AG09319 (cell line): ENCODE data around the gene RRM1.
"Not testable (repeated sequence)": the region's sequence is repeated elsewhere in the genome, so short reads cannot be mapped to it uniquely, and the experiment has no call there.

Experiments used
- DNase-seq: peaks from one replicate; pipeline ENCODE4 v3.0.0-alpha.2; 2010; ENCODE audit warnings: low read depth; ENCODE audit errors: extremely low read depth
- TF ChIP-seq, protein P1 (sequence below): IDR thresholded peaks from 2 replicates; pipeline ENCODE4 v1.5.1; 2011; ENCODE audit warnings: low read depth, mild to moderate bottlenecking, inconsistent platforms, low read length, moderate library complexity

RRM1 gene

DNA sequence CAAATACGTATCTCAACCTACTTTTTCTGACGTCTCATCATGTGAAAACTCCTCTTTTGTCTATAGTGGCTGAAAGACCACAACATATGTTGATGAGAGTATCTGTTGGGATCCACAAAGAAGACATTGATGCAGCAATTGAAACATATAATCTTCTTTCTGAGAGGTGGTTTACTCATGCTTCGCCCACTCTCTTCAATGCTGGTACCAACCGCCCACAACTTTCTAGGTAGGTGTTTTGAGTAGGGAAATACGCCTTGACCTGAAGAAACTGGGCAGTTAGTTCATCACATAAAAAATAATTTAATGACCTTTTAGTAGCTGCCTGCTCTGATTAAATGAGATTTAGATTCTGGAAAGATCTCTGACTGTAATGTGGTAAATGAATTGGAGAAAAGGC, 17.2 kb downstream of the RRM1 start:
- TF ChIP-seq, protein P1, sequence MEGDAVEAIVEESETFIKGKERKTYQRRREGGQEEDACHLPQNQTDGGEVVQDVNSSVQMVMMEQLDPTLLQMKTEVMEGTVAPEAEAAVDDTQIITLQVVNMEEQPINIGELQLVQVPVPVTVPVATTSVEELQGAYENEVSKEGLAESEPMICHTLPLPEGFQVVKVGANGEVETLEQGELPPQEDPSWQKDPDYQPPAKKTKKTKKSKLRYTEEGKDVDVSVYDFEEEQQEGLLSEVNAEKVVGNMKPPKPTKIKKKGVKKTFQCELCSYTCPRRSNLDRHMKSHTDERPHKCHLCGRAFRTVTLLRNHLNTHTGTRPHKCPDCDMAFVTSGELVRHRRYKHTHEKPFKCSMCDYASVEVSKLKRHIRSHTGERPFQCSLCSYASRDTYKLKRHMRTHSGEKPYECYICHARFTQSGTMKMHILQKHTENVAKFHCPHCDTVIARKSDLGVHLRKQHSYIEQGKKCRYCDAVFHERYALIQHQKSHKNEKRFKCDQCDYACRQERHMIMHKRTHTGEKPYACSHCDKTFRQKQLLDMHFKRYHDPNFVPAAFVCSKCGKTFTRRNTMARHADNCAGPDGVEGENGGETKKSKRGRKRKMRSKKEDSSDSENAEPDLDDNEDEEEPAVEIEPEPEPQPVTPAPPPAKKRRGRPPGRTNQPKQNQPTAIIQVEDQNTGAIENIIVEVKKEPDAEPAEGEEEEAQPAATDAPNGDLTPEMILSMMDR: no peak
- no peak for DNase-seq

DNA sequence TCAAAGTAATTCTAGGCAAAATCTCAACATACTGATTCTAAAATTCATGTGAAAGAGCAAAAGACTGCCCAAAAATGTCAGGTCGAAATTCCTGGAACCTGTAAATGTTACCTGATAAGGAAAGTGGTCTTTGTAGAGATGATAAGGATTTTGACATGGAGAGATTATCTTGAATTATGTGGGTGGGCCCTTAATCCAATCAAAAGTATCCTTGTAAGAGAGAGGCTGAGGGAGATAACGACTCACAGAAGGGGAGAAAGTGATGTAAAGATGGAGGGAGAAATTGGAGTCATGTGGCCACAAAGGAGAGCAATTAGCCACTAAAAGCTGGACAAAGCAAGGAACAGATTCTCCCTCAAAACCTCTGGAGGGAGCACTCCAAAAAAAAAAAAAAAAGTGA, 20.5 kb downstream of the RRM1 start:
- TF ChIP-seq, protein P1: no peak
- no peak for DNase-seq

DNA sequence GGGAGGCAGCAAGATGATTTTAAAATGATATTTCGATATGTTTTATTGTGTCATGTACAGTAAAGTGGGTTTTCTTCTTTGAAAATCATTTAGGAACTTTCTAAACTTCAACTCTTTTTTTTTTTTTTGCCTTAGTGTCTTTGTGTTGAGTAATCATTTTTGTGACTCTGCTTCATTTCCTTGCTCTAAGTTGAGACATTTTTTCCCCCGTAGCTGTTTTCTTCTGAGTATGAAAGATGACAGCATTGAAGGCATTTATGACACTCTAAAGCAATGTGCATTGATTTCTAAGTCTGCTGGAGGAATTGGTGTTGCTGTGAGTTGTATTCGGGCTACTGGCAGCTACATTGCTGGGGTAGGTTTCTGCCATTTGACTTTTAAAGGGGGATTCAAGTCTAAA, 23.5 kb downstream of the RRM1 start:
- DNase-seq: no peak
- TF ChIP-seq, protein P1: no peak

DNA sequence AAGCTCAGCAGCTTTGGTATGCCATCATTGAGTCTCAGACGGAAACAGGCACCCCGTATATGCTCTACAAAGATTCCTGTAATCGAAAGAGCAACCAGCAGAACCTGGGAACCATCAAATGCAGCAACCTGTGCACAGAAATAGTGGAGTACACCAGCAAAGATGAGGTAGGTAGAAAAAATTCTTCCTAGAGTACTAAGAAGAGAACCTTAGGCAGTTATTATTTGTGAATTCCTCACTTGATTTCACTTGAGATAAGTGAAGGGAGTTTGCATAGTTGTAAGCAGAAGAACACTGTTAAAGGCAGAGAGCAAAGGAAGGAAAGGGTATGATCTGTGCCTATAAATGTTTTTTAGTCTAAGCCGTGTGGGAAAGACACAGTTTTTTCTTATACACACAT, 28.6 kb downstream of the RRM1 start:
- TF ChIP-seq, protein P1: no peak
- DNase-seq: no peak

DNA sequence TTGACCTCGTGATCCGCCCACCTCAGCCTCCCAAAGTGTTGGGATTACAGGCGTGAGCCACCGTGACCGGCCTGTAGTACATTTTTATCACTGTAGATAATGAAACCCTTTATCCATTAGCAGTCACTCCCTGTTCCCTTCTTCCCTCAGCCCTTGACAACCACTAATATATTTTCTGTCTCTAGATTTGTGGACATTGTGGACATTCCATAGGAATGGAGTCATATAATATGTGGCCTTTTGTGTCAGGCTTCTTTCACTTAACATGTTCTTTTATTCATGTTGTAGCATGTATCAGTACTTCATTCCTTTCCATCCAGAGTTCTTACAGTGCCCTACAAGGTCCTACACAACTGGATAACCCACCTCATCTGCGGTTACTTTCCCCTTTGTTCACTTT, 30.5 kb downstream of the RRM1 start:
- DNase-seq: no peak
- TF ChIP-seq, protein P1: no peak

DNA sequence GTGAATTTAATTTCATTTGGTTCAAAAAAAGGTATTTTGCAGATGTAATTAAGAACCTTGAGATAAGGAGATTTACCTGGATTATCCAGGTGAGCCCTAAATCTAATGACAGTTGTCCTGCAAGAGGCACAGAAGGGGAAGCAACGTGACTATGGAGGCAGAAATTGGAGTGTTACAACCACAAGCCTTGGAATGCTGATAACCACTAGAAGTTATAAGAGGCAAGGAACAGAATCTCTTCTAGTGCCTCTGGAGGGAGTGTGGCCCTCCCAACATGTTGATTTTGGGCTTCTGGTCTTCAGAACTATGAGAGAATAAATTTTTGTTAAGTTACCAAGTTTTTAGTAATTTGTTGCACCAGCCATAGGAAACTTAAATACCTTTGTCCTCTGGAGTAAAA, 32.8 kb downstream of the RRM1 start:
- TF ChIP-seq, protein P1: no peak
- DNase-seq: no peak

DNA sequence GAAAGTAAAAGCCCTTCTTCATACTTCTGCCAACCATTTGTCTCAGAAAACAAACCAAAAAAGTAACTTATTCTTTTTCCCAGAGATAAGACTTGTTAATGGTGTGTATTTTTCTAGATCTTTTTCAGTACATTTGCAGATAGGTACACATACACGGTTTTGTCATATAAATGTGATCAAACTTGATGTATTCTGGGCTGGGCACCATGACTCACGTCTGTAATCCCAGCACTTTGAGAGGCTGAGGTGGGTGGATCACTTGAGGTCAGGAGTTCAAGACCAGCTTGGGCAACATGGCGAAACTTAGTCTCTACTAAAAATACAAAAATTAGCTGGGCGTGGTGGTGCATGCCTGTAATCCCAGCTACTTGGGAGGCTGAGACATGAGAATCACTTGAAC, 35.6 kb downstream of the RRM1 start:
- not testable (repeated sequence) for DNase-seq

DNA sequence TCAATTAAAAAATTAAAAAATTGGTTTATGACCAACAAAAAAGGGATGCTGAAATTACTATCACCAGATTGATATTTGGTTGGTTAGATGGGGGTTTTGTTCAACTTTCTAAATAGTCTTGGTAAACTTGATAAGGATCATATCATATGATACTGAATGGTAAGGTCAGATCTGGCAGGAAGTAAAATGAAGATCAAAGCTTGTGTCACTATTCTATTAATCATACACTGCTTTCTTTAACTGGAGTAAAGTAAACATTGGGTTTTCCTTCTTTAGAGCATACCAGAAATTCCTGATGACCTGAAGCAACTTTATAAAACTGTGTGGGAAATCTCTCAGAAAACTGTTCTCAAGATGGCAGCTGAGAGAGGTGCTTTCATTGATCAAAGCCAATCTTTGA, 40.2 kb downstream of the RRM1 start:
- no peak for DNase-seq
- TF ChIP-seq, protein P1: no peak
